Measurements from ENCODE around the gene HOXA3.

Gene HOXA3

GRCh38 chr7:27118580-27118979 lies 33.8 kb downstream of the HOXA3 start:
- Histone ChIP-seq H3K27ac (ENCODE audit: low read depth, low read length) (no peak overlapping the region), H3K27me3 (ENCODE audit: insufficient read depth, low read length) (peaks cover 84% of the 10 kb centered on the region), H2AFZ (ENCODE audit: insufficient read depth, low read length, poor library complexity) (no peak overlapping the region), H3K9me3 (ENCODE audit: insufficient read depth, low read depth, low read length) (peaks cover 5% of the 10 kb centered on the region), H3K18ac (ENCODE audit: low read length) (no peak overlapping the region), H3K23ac (ENCODE audit: low read length) (no peak overlapping the region), H3K79me1 (ENCODE audit: low read length) (no peaks in the 10 kb centered on the region), H2BK12ac (ENCODE audit: low read length) (no peak overlapping the region), H3K4me2 (ENCODE audit: low read length) (no peak overlapping the region), H3K4me1 (ENCODE audit: control insufficient read depth in 1 of 2, insufficient read depth in 2 of 2, low read length in 2 of 2) (no peaks in the 10 kb centered on the region), H3K79me2 (ENCODE audit: control insufficient read depth, insufficient read depth, low read length, poor library complexity) (no peaks in the 10 kb centered on the region), H4K8ac (ENCODE audit: low read depth, low read length) (no peak overlapping the region), H2BK120ac (ENCODE audit: insufficient read depth, low read length, poor library complexity) (no peak overlapping the region), H4K91ac (ENCODE audit: low read depth, low read length) (no peak overlapping the region), H3K36me3 (ENCODE audit: control insufficient read depth in 1 of 2, insufficient read depth in 2 of 2, low read length in 2 of 2) (no peaks in the 10 kb centered on the region), H4K12ac (ENCODE audit: low read depth, low read length) (no peak overlapping the region), H3K14ac (ENCODE audit: low read length) (no peak overlapping the region), H2AK5ac (ENCODE audit: low read length) (no peak overlapping the region), H2BK5ac (ENCODE audit: low read depth, low read length, poor library complexity) (no peak overlapping the region), H3K4me3 (ENCODE audit: low read depth, low read length) (no peak overlapping the region), H3K9ac (ENCODE audit: low read length) (no peak overlapping the region), H3K4ac (ENCODE audit: low read depth, low read length) (no peak overlapping the region)
- WGBS (ENCODE audit: extremely low coverage, insufficient coverage, insufficient read length): no CpG with 5 or more reads among the region's 3 CpGs
- DNase-seq: no peak

GRCh38 chr7:27117887-27118491 lies 34.4 kb downstream of the HOXA3 start:
- Histone ChIP-seq H2BK5ac (ENCODE audit: low read depth, low read length, poor library complexity) (no peak overlapping the region), H3K14ac (ENCODE audit: low read length) (no peak overlapping the region), H3K4me1 (ENCODE audit: control insufficient read depth in 1 of 2, insufficient read depth in 2 of 2, low read length in 2 of 2) (no peaks in the 10 kb centered on the region), H4K91ac (ENCODE audit: low read depth, low read length) (no peak overlapping the region), H3K4ac (ENCODE audit: low read depth, low read length) (no peak overlapping the region), H3K27ac (ENCODE audit: low read depth, low read length) (no peak overlapping the region), H2BK120ac (ENCODE audit: insufficient read depth, low read length, poor library complexity) (no peak overlapping the region), H3K36me3 (ENCODE audit: control insufficient read depth in 1 of 2, insufficient read depth in 2 of 2, low read length in 2 of 2) (no peaks in the 10 kb centered on the region), H4K12ac (ENCODE audit: low read depth, low read length) (no peak overlapping the region), H3K79me1 (ENCODE audit: low read length) (no peaks in the 10 kb centered on the region), H2AFZ (ENCODE audit: insufficient read depth, low read length, poor library complexity) (no peak overlapping the region), H3K27me3 (ENCODE audit: insufficient read depth, low read length) (peaks cover 84% of the 10 kb centered on the region), H2AK5ac (ENCODE audit: low read length) (no peak overlapping the region), H3K9me3 (ENCODE audit: insufficient read depth, low read depth, low read length) (peaks cover 5% of the 10 kb centered on the region), H3K18ac (ENCODE audit: low read length) (no peak overlapping the region), H3K23ac (ENCODE audit: low read length) (no peak overlapping the region), H4K8ac (ENCODE audit: low read depth, low read length) (no peak overlapping the region), H2BK12ac (ENCODE audit: low read length) (no peak overlapping the region), H3K4me2 (ENCODE audit: low read length) (no peak overlapping the region), H3K79me2 (ENCODE audit: control insufficient read depth, insufficient read depth, low read length, poor library complexity) (no peaks in the 10 kb centered on the region), H3K9ac (ENCODE audit: low read length) (no peak overlapping the region), H3K4me3 (ENCODE audit: low read depth, low read length) (no peak overlapping the region)
- DNase-seq: no peak
- no CpG with 5 or more reads among the region's 19 CpGs for WGBS (ENCODE audit: extremely low coverage, insufficient coverage, insufficient read length)

- Histone ChIP-seq H3K79me1 (ENCODE audit: low read length) (no peaks in the 10 kb centered on the region), H3K14ac (ENCODE audit: low read length) (no peak overlapping the region), H3K4me1 (ENCODE audit: control insufficient read depth in 1 of 2, insufficient read depth in 2 of 2, low read length in 2 of 2) (no peaks in the 10 kb centered on the region), H3K79me2 (ENCODE audit: control insufficient read depth, insufficient read depth, low read length, poor library complexity) (no peaks in the 10 kb centered on the region), H3K27me3 (ENCODE audit: insufficient read depth, low read length) (peaks cover 79% of the 10 kb centered on the region), H3K36me3 (ENCODE audit: control insufficient read depth in 1 of 2, insufficient read depth in 2 of 2, low read length in 2 of 2) (no peaks in the 10 kb centered on the region), H2BK12ac (ENCODE audit: low read length) (no peak overlapping the region), H2BK5ac (ENCODE audit: low read depth, low read length, poor library complexity) (no peak overlapping the region), H2BK120ac (ENCODE audit: insufficient read depth, low read length, poor library complexity) (no peak overlapping the region), H2AK5ac (ENCODE audit: low read length) (no peak overlapping the region), H3K18ac (ENCODE audit: low read length) (no peak overlapping the region), H3K4me3 (ENCODE audit: low read depth, low read length) (no peak overlapping the region), H4K91ac (ENCODE audit: low read depth, low read length) (no peak overlapping the region), H3K27ac (ENCODE audit: low read depth, low read length) (no peak overlapping the region), H3K23ac (ENCODE audit: low read length) (no peak overlapping the region), H4K12ac (ENCODE audit: low read depth, low read length) (no peak overlapping the region), H3K9ac (ENCODE audit: low read length) (no peak overlapping the region), H4K8ac (ENCODE audit: low read depth, low read length) (no peak overlapping the region), H3K4ac (ENCODE audit: low read depth, low read length) (no peak overlapping the region), H3K4me2 (ENCODE audit: low read length) (no peak overlapping the region), H3K9me3 (ENCODE audit: insufficient read depth, low read depth, low read length) (peaks cover 1% of the 10 kb centered on the region), H2AFZ (ENCODE audit: insufficient read depth, low read length, poor library complexity) (no peak overlapping the region)
- no CpG with 5 or more reads among the region's 12 CpGs for WGBS (ENCODE audit: extremely low coverage, insufficient coverage, insufficient read length)
- DNase-seq: no peak
Measured at GRCh38 chr7:27116962-27117886, 35.2 kb downstream of the HOXA3 start.

- Histone ChIP-seq H3K23ac (ENCODE audit: low read length) (no peak overlapping the region), H4K12ac (ENCODE audit: low read depth, low read length) (no peak overlapping the region), H3K18ac (ENCODE audit: low read length) (no peak overlapping the region), H2AFZ (ENCODE audit: insufficient read depth, low read length, poor library complexity) (no peak overlapping the region), H4K8ac (ENCODE audit: low read depth, low read length) (no peak overlapping the region), H3K9ac (ENCODE audit: low read length) (no peak overlapping the region), H3K36me3 (ENCODE audit: control insufficient read depth in 1 of 2, insufficient read depth in 2 of 2, low read length in 2 of 2) (no peaks in the 10 kb centered on the region), H2BK120ac (ENCODE audit: insufficient read depth, low read length, poor library complexity) (no peak overlapping the region), H2BK5ac (ENCODE audit: low read depth, low read length, poor library complexity) (no peak overlapping the region), H3K27ac (ENCODE audit: low read depth, low read length) (no peak overlapping the region), H3K4me2 (ENCODE audit: low read length) (no peak overlapping the region), H3K4me3 (ENCODE audit: low read depth, low read length) (no peak overlapping the region), H3K4me1 (ENCODE audit: control insufficient read depth in 1 of 2, insufficient read depth in 2 of 2, low read length in 2 of 2) (no peaks in the 10 kb centered on the region), H2BK12ac (ENCODE audit: low read length) (no peak overlapping the region), H3K4ac (ENCODE audit: low read depth, low read length) (no peak overlapping the region), H3K27me3 (ENCODE audit: insufficient read depth, low read length) (peaks cover 79% of the 10 kb centered on the region), H3K9me3 (ENCODE audit: insufficient read depth, low read depth, low read length) (peaks cover under 1% of the 10 kb centered on the region), H2AK5ac (ENCODE audit: low read length) (no peak overlapping the region), H3K79me2 (ENCODE audit: control insufficient read depth, insufficient read depth, low read length, poor library complexity) (no peaks in the 10 kb centered on the region), H3K14ac (ENCODE audit: low read length) (no peak overlapping the region), H4K91ac (ENCODE audit: low read depth, low read length) (no peak overlapping the region), H3K79me1 (ENCODE audit: low read length) (no peaks in the 10 kb centered on the region)
- WGBS (ENCODE audit: extremely low coverage, insufficient coverage, insufficient read length): no CpG with 5 or more reads among the region's 20 CpGs
- no peak for DNase-seq
Measured at GRCh38 chr7:27116031-27116961, 36.1 kb downstream of the HOXA3 start.
